Nephron progenitor cell (in vitro differentiated cells): ENCODE measurements around the gene TMEM150C.
"Not testable (repeated sequence)": the region's sequence is repeated elsewhere in the genome, so short reads cannot be mapped to it uniquely, and the experiment has no call there.

Experiments
- DNase-seq: peaks from one replicate; pipeline ENCODE4 v3.0.0; 2021
- H3K27ac Mint-ChIP-seq: 2 replicates; pipeline ENCODE4 v1.8.0; 2021; ENCODE audit warnings: mild to moderate bottlenecking, moderate library complexity, mixed read lengths
- H3K27me3 Mint-ChIP-seq: 2 replicates; pipeline ENCODE4 v1.8.0; 2021; ENCODE audit warnings: mild to moderate bottlenecking, low read depth, mixed read lengths; ENCODE audit not compliant: poor library complexity
- H3K36me3 Mint-ChIP-seq: 2 replicates; pipeline ENCODE4 v1.8.0; 2021; ENCODE audit warnings: low read depth, mixed read lengths
- H3K4me1 Mint-ChIP-seq: 2 replicates; pipeline ENCODE4 v1.8.0; 2021; ENCODE audit warnings: mixed read lengths
- H3K4me3 Mint-ChIP-seq: 2 replicates; pipeline ENCODE4 v1.8.0; 2021; ENCODE audit warnings: mild to moderate bottlenecking, moderate library complexity, mixed read lengths
- H3K9me3 Mint-ChIP-seq: 2 replicates; pipeline ENCODE4 v1.8.0; 2021; ENCODE audit warnings: mild to moderate bottlenecking, moderate library complexity, mixed read lengths
- TF ChIP-seq, protein P1 (sequence below): fragments of 200-600 bp; sonication (generic); IDR thresholded peaks from 2 replicates; pipeline ENCODE4 v1.5.0; 2021; ENCODE audit warnings: antibody characterized with exemption

Gene TMEM150C

DNA sequence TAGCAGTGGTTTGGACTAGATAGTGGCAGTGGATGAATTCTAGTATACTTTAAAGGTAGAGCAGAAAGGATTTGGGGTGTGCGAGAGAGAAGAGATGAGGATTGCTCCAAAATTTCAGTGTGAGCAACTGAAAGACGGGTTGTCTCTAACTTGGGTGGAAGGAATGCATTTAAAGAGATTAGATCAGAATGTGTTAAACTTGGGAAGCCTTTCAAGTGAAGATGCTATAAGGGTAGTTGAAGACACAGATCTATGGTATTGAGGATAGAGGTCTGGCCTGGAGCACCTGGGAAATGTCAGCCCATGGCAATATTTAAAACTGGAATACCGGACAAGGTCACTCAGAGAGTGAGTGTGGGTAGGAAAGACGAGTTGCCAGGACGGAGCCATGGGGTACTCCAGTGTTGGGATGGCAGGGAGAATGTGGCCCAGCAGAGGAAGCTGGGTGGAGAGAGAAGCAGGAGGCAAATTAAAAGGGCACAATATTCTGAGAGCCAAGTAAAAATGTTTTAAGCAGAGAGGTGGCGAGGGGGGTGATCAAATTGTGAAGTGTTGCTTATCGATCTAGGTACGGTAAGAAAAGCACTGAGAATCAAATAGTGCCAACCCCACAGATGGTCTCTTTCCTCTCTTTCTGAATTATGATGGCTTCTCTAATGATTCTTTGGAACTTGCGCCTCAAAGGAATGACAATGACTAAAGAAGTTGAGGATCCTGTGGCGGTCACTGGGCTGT is 80.8 kb downstream of the TMEM150C start:
- Mint-ChIP-seq H3K4me3 (no peak overlapping the region), H3K27me3 (peaks cover 4% of the 10 kb centered on the region), H3K36me3 (peaks cover 19% of the 10 kb centered on the region), H3K9me3 (no peaks in the 10 kb centered on the region), H3K27ac (no peak overlapping the region), H3K4me1 (no peaks in the 10 kb centered on the region)
- DNase-seq: no peak
- TF ChIP-seq, protein P1, sequence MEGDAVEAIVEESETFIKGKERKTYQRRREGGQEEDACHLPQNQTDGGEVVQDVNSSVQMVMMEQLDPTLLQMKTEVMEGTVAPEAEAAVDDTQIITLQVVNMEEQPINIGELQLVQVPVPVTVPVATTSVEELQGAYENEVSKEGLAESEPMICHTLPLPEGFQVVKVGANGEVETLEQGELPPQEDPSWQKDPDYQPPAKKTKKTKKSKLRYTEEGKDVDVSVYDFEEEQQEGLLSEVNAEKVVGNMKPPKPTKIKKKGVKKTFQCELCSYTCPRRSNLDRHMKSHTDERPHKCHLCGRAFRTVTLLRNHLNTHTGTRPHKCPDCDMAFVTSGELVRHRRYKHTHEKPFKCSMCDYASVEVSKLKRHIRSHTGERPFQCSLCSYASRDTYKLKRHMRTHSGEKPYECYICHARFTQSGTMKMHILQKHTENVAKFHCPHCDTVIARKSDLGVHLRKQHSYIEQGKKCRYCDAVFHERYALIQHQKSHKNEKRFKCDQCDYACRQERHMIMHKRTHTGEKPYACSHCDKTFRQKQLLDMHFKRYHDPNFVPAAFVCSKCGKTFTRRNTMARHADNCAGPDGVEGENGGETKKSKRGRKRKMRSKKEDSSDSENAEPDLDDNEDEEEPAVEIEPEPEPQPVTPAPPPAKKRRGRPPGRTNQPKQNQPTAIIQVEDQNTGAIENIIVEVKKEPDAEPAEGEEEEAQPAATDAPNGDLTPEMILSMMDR: no peak

DNA sequence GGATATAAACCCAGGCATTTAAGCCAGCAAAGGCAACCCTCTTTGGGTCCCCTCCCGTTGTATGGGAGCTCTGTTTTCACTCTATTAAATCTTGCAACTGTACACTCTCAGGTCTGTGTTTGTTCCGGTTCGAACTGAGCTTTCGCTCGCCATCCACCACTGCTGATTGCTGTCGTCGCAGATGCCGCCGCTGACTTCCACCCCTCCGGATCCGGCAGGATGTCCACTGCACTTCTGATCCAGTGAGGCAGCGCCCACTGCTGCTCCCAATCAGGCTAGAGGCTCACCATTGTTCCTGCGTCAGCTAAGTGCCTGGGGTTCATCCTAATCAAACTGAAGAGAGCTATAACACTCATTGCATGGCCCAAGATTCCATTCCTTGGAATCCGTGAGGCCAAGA is 82.2 kb downstream of the TMEM150C start:
- H3K36me3 Mint-ChIP-seq: peaks cover 10% of the 10 kb centered on the region
- H3K4me3 Mint-ChIP-seq: no peak overlapping the region
- TF ChIP-seq, protein P1: no peak
- H3K27me3 Mint-ChIP-seq: peaks cover 12% of the 10 kb centered on the region
- H3K9me3 Mint-ChIP-seq: no peaks in the 10 kb centered on the region
- H3K4me1 Mint-ChIP-seq: peaks cover 7% of the 10 kb centered on the region
- H3K27ac Mint-ChIP-seq: no peak overlapping the region
- no peak for DNase-seq

DNA sequence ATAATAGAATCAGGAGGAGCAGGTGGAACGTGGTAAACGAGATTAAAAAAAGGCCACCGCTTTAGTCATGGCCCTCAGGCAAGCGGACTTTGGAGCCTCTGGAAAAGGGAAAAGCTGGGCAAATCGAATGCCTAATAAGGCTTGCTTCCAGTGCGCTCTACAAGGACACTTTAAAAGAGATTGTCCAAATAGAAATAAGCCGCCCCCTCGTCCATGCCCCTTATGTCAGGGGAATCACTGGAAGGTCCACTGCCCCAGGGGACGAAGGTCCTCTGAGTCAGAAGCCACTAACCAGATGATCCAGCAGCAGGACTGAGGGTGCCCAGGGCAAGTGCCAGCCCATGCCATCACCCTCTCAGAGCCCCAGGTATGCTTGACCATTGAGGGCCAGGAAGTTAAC is 84.3 kb downstream of the TMEM150C start:
- not testable (repeated sequence) for H3K27ac Mint-ChIP-seq, H3K4me3 Mint-ChIP-seq, H3K36me3 Mint-ChIP-seq, H3K9me3 Mint-ChIP-seq, DNase-seq, H3K4me1 Mint-ChIP-seq
- H3K27me3 Mint-ChIP-seq: peaks cover 12% of the 10 kb centered on the region

DNA sequence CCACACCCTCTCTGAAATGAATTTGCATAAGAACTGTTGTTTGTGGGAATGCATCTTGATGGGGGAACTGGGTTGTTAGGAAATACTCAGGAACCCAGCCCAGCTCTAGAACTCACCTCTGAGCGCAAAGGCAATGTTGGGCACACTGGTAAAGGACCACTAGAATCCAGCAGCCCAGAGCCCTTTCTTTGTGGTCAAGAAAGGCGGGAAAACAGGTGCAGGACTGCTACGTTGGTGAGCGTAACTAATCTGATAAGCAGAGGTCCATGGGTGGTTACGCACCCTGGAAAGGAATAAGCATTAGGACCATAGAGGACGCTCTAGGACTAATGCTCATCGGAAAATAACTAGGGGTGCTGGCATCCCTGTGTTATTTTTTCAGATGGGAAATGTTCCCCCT is 85.9 kb downstream of the TMEM150C start:
- not testable (repeated sequence) for H3K27ac Mint-ChIP-seq, H3K9me3 Mint-ChIP-seq, H3K36me3 Mint-ChIP-seq, H3K4me1 Mint-ChIP-seq, DNase-seq, H3K4me3 Mint-ChIP-seq
- H3K27me3 Mint-ChIP-seq: peaks cover 12% of the 10 kb centered on the region

DNA sequence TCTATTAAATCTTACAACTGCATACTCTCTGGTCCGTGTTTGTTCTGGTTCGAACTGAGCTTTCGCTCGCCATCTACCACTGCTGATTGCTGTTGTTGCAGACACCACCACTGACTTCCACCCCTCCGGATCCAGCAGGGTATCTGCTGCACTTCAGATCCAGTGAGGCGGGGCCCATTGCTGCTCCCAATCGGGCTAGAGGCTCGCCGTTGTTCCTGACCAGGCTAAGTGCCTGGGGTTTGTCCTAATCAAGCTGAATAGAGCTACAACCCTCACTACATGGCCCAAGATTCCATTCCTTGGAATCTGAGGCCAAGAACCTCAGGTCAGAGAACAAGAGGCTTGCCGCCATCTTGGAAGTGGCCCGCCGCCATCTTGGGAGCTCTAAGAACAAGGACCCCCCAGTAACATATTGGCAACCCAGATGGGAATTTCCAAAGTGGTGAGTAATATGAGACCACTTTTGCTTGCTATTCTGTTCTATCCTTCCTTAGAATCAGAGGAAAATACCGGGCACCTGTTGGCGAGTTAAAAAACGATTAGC is 88.1 kb downstream of the TMEM150C start:
- DNase-seq: no peak
- no peak overlapping the region for H3K27ac Mint-ChIP-seq
- H3K36me3 Mint-ChIP-seq: peaks cover 5% of the 10 kb centered on the region
- no peaks in the 10 kb centered on the region for H3K9me3 Mint-ChIP-seq
- H3K4me3 Mint-ChIP-seq: no peak overlapping the region
- TF ChIP-seq, protein P1: no peak
- peaks cover 17% of the 10 kb centered on the region for H3K4me1 Mint-ChIP-seq
- peaks cover 12% of the 10 kb centered on the region for H3K27me3 Mint-ChIP-seq

DNA sequence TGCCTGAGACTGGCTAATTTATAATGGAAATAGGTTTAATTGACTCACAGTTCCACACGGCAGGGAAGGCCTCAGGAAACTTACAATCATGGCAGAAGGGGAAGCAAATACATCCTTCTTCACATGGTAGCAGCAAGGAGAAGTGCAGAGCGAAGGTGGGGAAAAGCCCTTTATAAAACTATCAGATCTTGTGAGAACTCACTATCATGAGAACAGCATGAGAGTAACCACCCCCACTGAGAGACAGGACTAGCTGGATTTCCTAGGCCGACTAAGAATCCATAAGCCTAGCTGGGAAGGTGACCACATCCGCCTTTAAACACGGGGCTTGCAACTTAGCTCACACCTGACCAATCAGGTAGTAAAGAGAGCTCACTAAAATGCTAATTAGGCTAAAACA is 88.7 kb downstream of the TMEM150C start:
- H3K27me3 Mint-ChIP-seq: peaks cover 12% of the 10 kb centered on the region
- H3K4me3 Mint-ChIP-seq, DNase-seq, H3K27ac Mint-ChIP-seq, H3K9me3 Mint-ChIP-seq: not testable (repeated sequence)
- H3K4me1 Mint-ChIP-seq: peaks cover 17% of the 10 kb centered on the region
- peaks cover 11% of the 10 kb centered on the region for H3K36me3 Mint-ChIP-seq

DNA sequence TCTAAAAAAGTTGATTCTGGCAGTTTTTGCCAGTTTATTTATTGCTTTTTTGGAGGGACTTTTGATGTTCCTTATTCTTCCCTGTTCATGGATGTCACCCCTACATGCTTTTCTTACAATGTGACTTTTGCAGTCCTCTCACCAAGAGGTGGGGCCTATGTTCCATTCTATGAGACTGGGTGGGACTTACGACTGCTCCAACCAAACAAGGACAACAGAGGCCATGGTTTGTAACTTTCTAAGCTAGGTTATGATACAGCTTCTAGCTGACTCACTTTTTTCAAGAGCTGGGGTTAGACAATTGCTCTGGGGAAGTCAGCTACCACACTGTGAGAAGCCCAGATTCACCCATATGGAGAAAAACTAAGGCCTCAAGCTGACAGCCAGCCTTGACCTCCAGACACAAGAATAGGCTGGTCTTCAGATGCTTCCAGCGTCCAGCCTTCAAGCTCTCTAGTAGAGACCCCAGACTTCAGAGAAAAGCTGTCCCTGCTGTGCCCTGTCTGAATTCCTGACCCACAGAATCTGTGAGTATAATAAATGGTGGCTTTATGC is 91.9 kb downstream of the TMEM150C start:
- TF ChIP-seq, protein P1: no peak
- Mint-ChIP-seq H3K27me3 (peaks cover 7% of the 10 kb centered on the region), H3K9me3 (peaks cover 8% of the 10 kb centered on the region), H3K36me3 (peaks cover 23% of the 10 kb centered on the region), H3K27ac (no peak overlapping the region), H3K4me1 (peaks cover 12% of the 10 kb centered on the region), H3K4me3 (no peak overlapping the region)
- DNase-seq: no peak
